NCI-H524 treated with DMSO at 0.1 percent for 48 hours (cell line): ENCODE measurements around the gene CRYBB3.
A peak's percentile ranks its signal among the peaks of the same experiment; 100 is the strongest.
"Not testable (repeated sequence)": the region's sequence is repeated elsewhere in the genome, so short reads cannot be mapped to it uniquely, and the experiment has no call there.

Experiments used
- DNase-seq: peaks from one replicate; lab custom pipeline; 2025; lab: John Stamatoyannopoulos, UW

Gene CRYBB3

DNA sequence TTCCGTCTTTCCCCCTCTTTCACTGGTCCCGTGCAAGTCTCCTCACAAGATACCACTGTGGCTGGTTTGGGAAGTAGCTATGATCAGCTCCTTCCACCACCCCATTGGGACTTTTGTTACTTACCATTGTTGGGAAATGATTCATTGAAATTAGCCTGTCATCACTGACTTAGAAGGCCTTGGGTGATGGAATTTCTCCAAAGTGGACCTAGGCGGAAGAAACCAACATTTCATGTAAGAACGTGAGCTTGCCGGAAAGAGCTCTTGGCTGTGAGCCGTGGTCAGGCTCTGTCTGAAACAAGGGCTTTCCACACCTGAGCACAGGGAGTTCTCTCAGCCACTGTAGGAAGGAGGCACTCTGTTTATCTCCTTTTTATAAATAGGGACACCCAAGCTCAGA lies 23.5 kb upstream of the CRYBB3 start:
- DNase-seq: no peak

DNA sequence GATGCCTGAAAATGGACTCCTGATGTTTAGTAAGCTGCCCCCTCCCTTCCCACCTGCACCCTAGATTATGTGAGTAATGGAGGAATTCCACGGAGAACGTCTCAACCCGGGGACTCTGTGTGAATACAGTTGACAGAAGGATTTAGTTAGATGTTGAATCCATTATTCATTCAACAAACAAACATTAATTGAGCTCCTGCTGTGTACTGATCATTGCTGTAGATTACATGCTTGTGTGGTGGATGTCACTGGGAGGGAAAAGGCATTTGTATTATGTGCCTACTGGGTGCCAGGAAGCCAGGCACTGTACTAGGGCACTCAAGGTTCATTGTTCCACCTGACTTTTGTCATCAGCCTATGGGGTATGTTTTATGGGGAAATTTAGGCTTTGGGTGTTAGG lies 22.9 kb upstream of the CRYBB3 start:
- no peak for DNase-seq

- DNase-seq: no peak
Observed at GRCh38 chr22:25177226-25177625, 22.4 kb upstream of the CRYBB3 start.

DNA sequence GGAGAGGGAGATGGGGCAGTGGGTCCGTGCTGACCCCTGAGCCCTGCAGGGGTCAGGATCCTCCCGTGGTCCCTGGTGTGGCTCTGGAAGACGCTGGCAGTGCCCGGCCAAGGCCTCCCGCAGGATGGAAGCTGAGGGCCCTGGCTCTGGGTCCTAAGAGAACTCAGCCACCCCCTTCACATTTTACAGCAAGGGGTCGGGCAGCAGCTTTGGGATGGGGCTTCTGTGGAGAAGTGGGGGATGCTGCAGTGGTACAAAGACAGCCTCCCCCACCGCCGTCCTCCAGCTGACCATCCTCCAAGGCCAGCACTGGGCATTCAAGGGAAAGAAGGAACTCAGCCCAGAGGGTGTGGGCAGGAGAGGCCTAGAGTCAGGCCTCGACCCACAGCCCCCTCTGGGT lies 21.8 kb upstream of the CRYBB3 start:
- DNase-seq: no peak

- DNase-seq: not testable (repeated sequence)
Observed at GRCh38 chr22:25178348-25178747, 21.3 kb upstream of the CRYBB3 start.

DNA sequence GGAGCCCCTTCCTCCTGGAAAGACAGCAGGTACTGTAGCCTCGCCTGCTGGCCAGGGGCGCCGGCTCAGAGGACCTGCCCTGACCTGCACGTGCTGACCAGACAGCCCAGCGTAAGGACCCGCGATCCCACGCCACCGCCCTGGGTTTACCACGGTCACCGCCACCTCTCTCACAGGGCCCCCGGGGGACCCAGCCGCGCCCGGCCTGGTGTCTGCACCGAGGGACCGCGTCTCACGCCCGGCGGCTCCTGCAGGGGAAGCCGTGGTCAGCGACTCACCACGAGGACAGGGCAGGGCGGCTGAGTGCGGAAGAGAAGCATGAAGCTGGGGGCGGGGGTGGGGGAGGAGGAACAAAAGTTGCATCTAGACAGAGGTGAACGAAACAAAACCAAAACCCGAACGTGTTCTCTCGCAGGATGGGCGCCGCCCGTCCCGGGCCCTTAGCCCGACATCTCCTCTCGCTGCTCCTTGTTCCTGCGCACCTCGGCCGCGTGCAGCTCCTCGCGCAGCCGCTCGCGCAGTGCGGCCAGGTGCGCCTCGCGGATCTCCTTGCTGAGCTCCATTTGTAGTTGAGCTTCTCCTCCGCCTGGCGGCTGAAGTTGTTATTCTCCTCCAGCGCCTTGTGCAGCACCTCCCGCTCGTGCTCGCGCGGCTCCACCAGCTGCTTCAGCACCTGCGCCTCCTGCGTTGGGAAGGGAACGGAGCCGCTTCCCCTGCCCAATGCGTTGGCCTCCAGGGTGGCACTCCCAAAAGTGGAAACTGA lies 20.6 kb upstream of the CRYBB3 start:
- DNase-seq: not testable (repeated sequence)

- no peak for DNase-seq
Observed at GRCh38 chr22:25182131-25183110, 17.2 kb upstream of the CRYBB3 start.

GRCh38 chr22:25183949-25184619 lies 15.6 kb upstream of the CRYBB3 start:
- no peak for DNase-seq

GRCh38 chr22:25186140-25186539 lies 13.5 kb upstream of the CRYBB3 start:
- DNase-seq: no peak

DNA sequence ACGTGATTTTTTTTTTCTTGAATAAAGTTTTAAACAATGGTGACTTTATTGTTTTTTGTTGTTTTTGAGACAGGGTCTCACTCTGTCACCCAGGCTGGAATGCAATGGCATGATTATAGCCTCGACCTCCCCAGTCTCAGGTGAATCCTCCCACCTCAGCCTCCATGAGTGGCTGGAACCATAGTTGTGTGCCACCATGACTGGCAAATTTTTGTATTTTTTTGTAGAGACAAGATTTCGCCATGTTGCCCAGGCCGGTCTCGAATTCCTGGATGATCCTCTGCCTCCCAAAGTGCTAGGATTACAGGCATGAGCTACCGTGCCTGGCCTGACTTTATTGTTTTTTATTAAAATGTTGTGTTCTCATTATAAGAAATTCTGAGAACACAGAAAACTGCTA lies 12.2 kb upstream of the CRYBB3 start:
- no peak for DNase-seq

DNA sequence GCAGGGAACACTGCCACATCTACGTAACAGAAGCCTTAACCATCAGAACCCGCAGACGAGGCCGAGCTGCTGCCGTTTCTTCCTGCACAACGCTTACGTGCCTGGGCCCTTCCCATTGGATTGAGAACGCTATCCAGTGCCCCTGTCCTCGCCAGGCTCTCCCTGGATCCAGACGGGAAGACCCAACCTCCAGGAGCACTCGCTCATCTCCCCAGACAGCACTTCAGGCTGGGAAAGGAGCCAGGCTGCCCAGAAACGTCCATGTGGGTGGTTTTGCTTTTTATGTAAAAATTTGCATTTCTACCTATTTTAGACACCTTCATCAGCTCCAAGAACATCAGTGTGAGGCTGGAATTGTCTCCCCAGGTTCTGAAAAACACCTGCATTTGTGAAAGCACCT lies 7.3 kb upstream of the CRYBB3 start:
- no peak for DNase-seq

DNA sequence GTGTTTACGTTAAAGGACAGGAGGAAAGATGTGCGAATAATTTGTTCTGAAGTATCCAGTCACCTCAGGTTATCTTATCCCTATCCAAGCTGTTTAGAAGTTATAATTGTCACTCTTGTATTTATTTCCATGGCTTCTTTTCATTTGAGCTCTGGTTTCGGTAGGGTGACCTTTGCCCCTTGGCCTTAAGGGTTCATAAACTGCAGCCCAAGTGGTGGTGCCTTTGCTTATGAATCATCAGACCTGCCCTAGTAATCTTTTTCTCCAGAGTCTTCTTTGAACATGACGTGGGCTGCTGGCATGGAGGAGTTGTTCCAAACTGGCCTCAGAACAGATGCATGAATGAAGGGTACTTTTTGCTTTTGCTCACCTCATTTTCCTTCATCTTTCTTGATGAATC lies 6.5 kb upstream of the CRYBB3 start:
- no peak for DNase-seq

- DNase-seq: no peak
Observed at GRCh38 chr22:25193548-25193947, 6.1 kb upstream of the CRYBB3 start.

GRCh38 chr22:25196326-25196725 lies 3.3 kb upstream of the CRYBB3 start:
- DNase-seq: no peak

DNA sequence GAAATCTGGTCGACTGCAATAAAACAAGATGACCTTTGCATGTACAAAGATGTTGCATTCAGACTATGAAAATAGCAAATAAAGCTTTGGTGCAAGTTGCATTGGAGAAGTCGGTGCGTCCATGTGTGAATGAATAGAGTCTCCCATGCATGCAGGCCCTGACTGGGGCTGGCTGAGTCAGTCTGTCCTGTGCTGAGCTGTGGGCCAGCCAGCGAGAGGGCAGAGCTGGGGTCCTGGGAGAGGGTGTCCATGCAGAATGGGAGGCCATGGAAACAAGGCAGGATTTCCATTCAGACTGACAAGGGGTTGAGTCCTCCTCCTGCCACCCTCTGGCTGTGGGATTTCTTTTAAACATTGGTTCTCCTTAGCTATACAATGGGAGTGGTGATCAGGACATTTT lies 2.3 kb upstream of the CRYBB3 start:
- no peak for DNase-seq

- DNase-seq: no peak
Observed at GRCh38 chr22:25200967-25201366, 1.3 kb downstream of the CRYBB3 start.

DNA sequence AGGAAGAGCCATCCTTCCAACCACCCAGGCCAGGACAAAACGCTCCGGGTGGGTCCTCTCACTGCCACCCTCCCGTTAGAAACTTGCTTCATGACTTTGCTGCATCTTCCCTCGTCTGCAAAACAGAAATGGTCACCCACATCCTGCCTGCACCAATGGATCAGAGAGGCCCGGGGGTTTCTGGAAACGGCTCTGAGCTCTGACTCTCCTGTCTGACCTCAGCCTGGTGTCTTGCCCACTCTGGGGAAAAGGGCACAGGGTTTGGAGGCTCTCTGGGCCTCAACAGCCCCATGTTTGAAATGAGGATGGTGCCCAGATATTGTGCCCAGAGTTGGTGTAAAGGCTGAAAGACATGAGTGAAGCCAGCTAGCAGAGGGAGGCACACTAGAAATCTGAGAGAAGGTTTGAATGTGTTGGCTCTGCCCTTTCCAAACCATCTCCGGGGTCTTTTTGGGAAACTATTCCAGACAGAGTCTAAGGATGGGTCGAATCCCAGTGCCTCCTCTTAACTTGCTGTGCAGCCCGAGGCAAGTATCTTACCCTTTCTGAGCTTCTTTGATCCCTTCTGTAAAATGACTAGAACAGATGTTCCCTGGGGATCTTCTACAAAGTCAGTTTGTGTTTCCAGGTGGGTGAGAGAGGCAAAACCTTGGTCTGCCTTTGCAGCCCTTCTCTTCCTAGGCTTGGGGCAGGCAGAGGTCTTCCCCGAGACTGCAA lies 2.1 kb downstream of the CRYBB3 start:
- no peak for DNase-seq

GRCh38 chr22:25202290-25202921 lies 2.7 kb downstream of the CRYBB3 start:
- peak; percentile 20 for DNase-seq

- no peak for DNase-seq
Observed at GRCh38 chr22:25203082-25203481, 3.4 kb downstream of the CRYBB3 start.

DNA sequence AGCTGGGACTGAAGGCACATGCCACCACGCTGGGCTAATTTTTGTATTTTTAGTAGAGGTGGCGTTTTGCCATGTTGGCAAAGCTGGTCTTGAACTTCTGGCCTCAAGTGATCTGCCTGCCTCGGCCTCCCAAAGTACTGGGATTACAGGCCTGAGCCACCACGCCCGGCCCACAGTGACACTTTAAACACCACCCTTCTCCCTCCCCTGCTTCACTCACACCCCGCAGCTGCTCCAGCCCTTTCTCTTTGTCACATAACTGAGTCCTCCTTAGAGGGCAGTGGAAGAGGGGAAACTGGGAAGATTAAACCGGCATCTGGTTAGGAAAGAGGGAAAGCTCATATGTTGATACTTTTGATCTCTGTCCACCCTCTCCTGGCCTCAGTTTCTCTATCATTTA lies 4.9 kb downstream of the CRYBB3 start:
- not testable (repeated sequence) for DNase-seq

DNA sequence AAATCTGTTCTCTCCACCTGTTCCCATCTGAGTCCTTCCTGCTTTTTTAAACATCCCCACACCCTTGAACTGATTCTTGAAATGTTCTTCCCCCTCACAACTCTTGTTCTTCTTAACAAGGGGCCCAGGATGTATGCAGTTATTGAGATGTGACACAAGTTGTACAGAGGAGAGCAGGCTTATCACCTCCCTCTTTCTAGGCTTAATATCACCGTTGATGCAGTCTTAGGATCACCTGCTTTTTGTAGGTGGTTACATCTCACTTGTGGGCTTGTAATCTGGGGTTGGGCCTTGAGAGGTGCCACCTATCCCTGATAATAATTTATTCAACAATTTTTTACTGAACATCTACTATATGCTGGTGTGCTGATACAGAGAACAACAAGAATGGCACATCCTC lies 6.2 kb downstream of the CRYBB3 start:
- no peak for DNase-seq
